GM11168 (cell line): ENCODE measurements around the gene HSPB9.
"Not testable (repeated sequence)": the region's sequence is repeated elsewhere in the genome, so short reads cannot be mapped to it uniquely, and the experiment has no call there.

Source experiments
- in situ Hi-C: fragments of 300-500 bp; cut with MboI; formaldehyde crosslinking; loops from one replicate; pipeline ENCODE4 v1.12.0; 2022; ENCODE audit warnings: low sequenced_read_pairs; ENCODE audit not compliant: unreplicated experiment

HSPB9 gene

GRCh38 chr17:42136654-42137051 lies 14.0 kb downstream of the HSPB9 start:
- in situ Hi-C loops: no loop called here

DNA sequence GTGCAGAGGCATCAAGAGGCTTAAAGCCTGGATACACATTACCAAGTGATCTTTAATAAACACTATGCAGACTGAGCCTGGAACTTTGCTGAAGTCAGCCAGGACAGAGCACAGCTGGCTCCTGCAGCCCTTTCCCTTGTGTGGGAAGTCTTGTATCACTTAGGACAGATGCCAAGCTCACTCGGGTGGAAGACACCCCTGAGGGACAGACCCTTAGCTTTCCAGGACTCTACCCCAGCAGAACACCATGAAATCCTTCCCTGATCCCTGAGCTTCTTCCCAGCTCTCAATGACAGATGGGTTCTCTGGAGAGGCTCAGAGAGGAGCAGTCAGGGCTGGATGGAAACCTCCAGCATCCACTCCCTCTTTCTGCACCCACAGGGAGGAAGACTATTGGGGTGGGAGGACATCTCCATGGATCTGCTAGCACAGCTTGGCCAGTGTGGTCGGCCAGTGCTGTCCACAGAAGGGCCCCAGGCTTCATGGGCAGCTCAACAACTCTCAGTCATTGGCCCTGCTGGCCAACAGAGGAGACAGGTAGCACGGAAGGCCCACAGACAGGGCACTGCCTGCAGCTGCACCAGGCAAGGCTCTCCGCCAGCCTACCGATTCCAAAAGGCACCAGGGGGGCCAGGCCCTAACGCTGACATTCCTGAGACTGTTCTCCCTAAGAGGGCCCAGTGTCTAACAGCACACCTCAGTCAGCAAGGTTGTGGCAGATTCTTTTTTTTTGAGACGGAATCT lies 16.3 kb downstream of the HSPB9 start:
- in situ Hi-C loops: no loop called here

DNA sequence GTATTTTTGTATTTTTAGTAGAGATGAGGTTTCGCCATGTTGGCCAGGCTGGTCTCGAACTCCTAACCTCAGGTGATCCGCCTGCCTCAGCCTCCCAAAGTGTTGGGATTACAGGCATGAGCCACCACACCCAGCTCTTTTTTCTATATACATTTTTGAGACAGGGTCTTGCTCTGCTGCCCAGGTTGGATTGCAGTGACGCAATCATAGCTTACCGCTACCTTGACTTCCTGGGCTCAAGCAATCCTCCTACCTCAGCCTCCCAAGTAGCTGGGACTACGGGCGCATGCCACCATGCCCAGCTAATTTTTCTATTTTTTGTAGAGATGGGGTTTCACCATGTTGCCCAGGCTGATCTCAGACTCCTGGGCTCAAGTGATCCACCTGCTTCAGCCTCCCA lies 18.1 kb downstream of the HSPB9 start:
- in situ Hi-C loops: not testable (repeated sequence)

- in situ Hi-C loops: no loop called here
Measured at GRCh38 chr17:42141382-42141781, 18.8 kb downstream of the HSPB9 start.

DNA sequence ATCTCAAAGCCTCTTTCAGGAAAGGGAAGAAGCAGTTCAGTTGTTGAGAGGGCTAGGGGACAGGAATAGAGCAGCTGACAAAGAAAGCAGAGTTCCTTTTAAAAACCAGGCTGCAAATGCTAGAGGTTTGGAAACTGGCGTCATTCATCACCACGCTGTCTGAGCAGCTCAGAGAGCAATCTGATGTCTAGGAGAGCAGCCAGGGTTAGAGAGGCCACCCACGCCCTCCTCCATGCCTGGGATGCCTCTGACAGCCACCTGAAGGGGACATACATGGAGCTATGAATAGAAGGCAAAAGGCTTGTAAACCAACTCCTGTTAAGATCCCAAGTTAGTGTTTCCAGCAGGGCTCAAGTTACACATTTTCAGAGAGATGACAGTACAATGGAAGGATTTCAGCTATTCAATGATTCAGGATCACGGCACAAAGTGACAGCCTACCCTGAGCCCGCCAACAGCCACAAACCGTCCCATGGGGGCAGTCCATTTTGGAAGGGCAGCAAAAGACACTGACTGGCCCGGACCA lies 19.8 kb downstream of the HSPB9 start:
- in situ Hi-C loops: no loop called here

DNA sequence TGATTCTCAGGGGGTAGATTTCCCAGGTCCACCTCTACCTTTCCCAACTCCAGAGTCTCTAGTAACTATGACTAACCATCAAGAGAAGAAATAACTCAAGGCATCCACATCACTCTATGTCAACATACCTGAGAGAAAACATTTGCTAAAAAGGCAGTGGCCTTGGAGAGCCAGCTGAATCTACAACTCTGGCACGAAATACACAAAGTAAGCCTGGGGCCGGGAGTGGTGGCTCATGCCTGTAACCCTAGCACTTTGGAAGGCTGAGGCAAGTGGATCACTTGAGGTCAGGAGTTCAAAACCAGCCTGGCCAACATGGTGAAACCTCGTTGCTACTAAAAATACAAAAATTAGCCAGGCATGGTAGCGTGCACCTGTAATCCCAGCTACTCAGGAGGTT lies 20.5 kb downstream of the HSPB9 start:
- in situ Hi-C loops: not testable (repeated sequence)

DNA sequence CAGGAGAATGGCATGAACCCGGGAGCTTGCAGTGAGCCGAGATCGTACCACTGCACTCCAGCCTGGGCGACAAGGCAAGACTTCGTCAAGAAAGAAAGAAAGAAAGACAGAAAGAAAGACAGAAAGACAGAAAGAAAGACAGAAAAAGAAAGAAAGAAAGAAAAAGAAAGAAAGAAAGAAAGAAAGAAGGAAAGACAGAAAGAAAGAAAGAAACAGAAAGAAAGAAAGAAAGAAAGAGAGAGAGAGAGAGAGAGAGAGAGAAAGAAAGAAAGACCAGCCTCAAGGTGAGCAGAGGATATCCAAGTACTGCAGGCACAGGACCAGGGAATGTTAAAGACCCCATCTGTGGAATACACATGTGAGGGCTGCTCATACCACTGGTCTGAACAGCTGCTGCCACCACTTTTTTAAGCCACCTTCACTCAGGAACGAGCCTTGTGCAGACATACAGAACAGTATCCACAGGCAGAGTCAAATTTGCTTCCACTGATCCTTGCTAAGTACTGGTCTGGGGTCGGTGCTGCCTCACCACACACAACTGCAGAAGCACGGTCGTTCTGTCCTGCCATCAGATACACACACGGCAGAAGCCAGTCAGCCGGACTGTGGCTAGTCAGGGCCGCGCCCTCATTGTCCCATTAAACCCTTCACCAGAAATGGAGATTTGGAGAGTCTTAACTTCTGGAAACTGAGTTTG lies 24.5 kb downstream of the HSPB9 start:
- in situ Hi-C loops: no loop called here

DNA sequence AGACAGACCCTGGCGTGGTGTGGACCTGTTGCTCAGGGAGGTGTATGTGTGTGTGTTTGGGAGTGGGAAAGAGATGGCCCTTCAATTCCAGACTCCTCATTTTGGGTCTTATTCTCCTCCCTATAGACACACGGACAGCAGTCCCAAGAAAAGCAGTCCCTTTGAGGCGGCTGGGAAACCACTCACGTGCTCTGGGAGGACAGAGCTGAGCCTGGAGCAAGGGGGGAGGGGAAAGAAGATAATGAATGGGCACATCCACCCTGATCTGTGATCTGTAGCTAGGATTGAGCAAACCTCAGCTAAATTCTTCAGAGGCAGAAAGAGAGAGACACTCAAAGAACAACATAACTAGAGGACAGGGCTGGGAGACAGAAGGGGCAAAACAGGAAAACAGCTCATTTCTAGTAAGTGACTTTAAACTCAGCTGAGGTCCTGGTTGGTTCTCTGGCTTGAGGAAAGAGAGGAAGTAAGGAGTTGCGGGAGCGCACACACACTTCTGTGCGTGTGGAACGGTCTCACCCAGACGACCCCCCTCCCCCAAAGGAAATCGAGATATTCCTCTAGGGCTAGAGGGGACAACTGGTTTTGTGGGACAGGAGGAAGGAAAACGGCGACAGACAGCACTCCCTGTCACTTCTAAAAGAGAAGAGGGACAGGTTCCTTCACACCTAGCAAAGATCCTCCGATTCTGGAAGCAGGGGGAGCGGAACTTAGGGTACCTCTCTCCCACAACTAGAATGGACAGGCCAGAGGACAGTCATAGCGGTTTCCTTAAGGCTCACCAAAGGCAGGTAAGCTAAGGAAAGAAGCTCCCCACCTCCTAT lies 31.5 kb downstream of the HSPB9 start:
- in situ Hi-C loops: no loop called here

- in situ Hi-C loops: no loop called here
Measured at GRCh38 chr17:42155614-42156045, 33.0 kb downstream of the HSPB9 start.

GRCh38 chr17:42159796-42160530 lies 37.4 kb downstream of the HSPB9 start:
- in situ Hi-C loops: no loop called here

DNA sequence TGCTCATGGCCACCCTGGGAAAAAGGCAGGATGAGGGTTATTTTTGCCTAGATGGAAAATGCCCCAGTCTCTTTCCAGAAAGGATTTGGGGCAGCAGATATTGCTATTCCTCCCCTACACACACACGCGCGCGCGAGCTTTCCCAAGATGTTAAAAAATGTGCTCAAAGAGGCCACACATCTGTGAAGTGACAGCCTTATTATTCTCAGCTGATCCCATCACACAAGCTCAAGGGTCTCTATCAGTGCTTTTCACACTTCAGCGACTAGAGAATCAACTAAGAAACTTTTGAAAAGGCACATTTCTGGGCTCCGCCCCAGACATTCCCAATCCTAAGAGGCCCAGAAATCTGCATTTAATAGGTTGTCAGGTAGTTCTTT lies 37.9 kb downstream of the HSPB9 start:
- in situ Hi-C loops: no loop called here

DNA sequence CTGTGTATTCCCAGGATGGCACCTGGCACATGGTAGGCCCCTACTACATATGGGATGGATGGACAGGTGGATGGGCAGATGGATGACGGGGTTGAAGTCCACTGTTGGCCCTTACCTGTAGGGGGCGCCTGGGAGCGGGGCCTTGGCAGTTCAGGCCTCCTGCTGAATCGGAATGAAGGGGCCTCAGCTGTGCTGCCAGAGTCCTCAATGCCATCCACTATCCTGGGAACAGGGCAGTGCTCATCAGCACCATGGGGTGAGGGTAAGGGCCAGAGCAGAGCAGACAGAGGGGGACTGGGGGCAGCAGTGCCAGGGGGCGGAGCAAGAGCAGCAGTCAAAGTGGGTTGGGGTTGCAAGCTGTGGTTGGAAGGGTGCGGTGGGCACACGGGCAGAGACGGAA lies 40.5 kb downstream of the HSPB9 start:
- in situ Hi-C loops: no loop called here

GRCh38 chr17:42163696-42164407 lies 41.2 kb downstream of the HSPB9 start:
- in situ Hi-C loops: no loop called here

- in situ Hi-C loops: no loop called here
Measured at GRCh38 chr17:42165751-42166150, 43.1 kb downstream of the HSPB9 start.

DNA sequence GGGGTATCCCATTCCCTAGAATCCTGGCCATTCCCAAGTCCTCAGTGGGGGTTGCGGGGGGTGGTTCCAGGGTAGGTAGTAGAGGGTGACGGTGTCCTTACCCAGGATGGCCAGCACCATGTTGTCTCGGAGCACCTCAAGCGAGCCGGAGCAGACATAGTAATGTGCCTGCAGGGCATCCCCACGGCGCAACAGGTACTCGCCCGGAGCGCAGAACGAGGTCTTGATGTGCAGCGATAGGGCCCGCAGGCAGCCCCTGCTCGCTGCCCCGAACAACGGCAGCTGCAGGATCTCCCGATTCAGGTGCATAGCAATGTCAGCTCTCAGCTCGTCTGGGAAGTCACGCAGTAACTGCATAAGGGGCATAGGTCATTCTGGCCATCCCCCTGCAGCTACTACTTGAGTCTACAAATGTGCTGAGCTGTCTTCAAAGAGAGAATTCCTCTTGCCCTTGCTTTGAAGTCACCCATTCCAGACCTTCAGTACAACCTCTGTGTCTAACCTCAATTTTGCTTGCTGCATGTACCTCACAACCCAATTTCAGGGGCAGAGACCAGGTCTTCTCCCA lies 43.7 kb downstream of the HSPB9 start:
- in situ Hi-C loops: no loop called here

- in situ Hi-C loops: no loop called here
Measured at GRCh38 chr17:42167807-42168206, 45.2 kb downstream of the HSPB9 start.

DNA sequence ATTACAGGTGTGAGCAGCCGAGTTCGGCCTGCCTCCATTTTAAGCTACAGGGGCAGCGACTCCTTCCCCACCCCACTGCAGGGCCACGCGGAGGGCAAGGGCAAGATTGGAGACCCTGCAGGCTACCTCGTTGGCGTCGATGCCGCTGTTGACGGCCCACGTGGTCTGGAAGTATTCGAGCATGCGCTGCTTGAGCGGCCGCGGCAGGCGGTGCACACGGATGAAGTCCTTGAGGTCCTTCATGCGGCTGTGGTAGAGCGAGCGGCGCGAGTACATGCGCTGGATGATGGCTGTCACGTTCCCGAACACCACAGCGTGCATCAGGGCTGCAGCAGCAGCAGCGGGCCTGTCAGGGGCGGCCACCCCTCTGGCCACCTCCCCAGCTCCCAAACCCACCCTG lies 46.7 kb downstream of the HSPB9 start:
- in situ Hi-C loops: no loop called here

DNA sequence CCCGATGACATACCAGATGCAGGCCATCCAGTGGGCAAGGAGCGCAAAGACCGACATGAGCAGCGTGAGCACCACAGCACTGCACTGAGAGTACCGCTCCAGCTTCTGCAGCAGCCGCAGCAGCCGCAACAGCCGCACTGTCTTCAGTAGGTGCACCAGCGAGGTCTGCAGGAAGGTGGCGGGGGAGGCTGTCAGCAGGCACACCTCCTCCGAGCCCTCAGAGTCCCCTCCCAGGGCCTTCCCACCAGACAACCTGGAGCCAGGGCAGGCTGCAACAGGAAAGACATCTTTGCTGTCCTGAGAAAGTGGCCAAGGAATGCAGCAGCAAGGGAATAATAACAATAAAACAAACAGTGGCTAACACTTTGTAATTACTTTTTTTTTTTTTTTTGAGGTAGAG lies 49.2 kb downstream of the HSPB9 start:
- in situ Hi-C loops: no loop called here
